Suppressor macrophage (primary cell): Measurements from ENCODE around the gene SCYL1.

Experiments used
- DNase-seq, 4 experiments: peaks; one replicate each; pipeline ENCODE4 v3.0.0-alpha.2; 2020 to 2022

The SCYL1 gene

DNA sequence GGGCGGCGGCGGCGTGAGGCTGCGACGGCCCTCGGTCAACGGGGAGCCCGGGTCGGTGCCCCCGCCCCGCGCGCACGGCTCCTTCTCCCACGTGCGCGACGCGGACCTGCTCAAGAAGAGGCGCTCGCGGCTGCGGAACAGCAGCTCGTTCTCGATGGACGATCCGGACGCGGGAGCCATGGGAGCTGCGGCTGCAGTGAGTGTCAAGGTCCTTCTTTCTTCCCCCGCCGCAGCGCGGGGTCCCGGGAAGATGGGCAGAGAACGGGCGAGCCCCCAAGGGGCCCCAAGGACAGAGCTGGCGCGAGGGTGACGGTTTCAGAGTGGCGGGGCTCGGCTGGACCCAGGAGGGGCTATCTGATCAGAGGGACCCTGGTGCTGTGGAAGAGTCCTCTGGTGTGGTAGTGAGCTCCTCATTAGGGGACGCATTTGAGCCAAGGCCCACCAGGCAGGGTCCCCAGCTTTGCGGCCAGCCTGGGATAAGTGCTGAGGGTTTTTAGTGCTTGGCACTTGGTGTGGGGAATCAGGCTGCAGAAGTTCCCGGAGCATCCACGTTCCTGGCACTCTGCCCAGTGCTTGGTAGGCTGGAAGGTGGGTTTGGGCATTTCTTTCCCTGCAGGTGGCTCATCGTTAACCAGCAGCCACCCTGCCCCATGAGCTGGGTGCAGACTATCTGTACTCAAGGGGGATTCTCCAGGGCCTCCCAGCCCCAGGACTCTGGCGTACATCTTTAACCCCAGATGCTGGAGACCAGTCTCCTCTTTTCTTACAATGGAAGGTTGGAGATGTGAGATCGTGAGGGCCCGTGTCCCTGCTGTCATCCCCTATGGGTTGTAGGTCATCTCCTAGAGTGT lies 60.7 kb downstream of the SCYL1 start:
- DNase-seq: no peak

DNA sequence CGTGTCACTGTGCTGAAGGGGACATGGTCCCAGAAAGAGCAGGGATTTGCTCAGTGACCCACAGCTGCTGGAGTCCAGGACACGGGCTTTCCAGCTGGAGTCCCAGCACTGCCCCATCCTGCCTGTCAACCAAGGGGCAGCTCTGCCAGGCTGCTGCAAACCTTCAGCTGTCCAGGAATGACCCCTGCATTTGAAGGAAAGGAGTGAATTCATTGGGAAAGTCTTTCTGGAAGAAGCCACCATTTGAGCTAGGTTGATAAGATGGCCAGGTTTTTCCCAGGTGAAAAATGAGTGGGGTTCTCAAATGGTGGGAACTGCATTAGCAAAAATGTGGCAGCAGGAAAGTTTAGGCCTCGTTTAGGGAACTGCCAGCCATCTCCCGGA lies 61.4 kb downstream of the SCYL1 start:
- DNase-seq: no peak

DNA sequence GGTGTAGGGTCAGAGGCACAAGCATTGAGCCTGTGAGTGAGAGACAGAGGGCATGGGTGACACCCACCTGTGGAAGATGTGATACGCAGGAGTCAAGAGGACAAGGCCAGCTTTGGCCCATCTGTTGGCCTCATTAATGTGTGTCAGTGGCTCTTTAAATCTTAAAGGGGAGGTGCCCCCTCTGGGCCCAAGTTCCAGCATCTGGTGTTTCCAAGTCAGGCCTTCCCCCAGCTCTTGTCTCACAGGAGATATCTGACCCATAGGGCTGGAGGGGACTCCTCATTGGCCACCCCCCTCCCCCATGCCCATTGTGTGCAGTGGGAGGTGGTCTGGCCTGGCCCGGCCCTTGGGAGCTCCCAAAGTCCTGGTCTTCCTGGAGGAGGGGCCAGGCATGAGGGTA lies 61.8 kb downstream of the SCYL1 start:
- DNase-seq: peak; percentile 38 to 65 (median 56)
